NCI-H510A treated with DMSO at 0.1 percent for 48 hours (cell line): ENCODE data around the gene CCDC17.
A peak's percentile ranks its signal among the peaks of the same experiment; 100 is the strongest.
"Not testable (repeated sequence)": the region's sequence is repeated elsewhere in the genome, so short reads cannot be mapped to it uniquely, and the experiment has no call there.

ENCODE experiments used
- DNase-seq: peaks from one replicate; lab custom pipeline; 2025; lab: John Stamatoyannopoulos, UW

CCDC17 gene

DNA sequence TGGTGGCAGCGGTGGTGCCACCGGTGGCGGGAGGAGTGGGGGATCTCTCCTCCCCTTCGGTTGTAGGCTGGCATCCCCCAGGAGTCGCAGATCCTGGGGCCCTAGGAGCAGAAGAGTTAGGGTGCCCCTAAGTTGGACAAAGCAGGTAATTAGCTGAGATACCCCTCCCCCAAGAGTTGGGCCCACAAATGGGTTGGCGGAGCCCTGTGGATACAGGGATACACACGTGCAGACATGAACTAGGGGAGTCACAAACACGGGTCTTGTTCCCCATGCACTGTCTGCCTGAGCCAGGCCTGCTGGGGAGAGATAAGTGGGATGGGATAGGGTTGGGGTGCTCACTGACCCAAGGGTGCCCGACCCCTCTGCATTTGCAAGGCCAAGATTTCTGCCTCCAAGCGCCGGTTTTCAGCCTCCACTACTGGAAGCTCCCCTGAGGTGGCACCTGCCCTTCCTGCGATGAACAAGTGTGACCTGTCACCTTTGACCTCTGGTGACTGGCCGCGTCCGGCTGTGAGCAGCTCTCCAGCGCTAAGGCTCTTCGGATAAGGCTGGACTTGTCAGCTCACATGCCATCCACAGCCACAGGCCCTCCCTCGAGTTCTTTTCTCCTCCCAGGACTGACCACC is 1.8 kb downstream of the CCDC17 start:
- no peak for DNase-seq

- DNase-seq, result no peak
Observed at GRCh38 chr1:45621501-45621836, 2.4 kb downstream of the CCDC17 start.

GRCh38 chr1:45620588-45621500 is 3.0 kb downstream of the CCDC17 start:
- DNase-seq, result no peak

DNA sequence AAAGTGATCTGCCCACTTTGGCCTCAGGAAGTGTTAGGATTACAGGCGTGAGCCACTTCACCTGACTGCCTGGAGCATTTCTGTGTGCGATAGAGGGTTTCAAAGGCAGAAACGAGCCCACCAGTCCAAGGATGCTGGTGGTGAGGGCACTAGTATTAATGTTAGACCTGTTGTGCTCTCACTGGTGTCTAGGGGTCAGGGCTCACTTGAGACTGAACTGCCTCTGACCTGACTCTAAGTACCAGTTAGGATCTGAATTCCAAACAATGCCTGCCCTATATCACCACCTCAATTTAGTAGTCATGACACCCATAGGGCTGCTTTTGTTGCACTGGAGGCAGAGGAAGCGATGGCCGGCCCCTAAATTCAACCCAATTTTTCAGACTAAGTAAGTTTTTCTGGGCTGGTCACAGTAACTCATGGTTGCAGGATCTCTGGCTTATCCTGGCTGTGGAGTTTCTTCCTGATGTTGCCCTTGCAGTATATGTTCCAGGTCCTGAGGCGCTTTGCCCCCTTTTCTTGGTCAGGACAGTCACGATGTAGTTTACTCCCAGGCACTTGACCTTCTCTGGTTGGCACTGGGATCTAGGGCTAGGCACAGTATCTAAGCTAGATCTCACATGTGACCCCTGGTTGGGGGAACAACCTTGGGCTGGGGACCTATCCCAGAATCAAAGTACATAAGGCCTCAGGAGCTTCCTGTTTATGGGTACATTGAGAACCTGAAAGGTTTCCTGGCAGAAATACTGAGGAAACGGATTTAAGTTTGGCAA is 4.5 kb downstream of the CCDC17 start:
- no peak for DNase-seq

GRCh38 chr1:45617618-45618017 is 6.2 kb downstream of the CCDC17 start:
- no peak for DNase-seq

DNA sequence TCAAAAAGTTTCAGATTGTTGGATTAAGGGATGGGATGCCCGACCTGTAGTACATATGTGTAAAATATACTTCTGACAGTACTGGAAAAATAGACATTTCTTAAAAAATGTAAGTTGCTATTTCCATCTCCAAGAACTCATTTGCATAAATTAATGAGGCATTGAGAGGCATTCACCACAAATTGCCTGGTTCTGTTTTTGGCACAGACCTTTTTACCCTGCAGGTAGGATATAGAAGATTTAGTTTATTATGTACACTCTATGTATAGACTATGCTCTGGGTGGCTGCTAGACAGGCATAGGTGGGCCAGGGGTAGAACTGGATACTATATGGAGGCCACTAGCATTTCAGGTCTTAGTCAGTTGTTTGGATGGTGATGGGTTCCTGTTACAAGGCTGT is 8.0 kb downstream of the CCDC17 start:
- DNase-seq, result no peak

DNA sequence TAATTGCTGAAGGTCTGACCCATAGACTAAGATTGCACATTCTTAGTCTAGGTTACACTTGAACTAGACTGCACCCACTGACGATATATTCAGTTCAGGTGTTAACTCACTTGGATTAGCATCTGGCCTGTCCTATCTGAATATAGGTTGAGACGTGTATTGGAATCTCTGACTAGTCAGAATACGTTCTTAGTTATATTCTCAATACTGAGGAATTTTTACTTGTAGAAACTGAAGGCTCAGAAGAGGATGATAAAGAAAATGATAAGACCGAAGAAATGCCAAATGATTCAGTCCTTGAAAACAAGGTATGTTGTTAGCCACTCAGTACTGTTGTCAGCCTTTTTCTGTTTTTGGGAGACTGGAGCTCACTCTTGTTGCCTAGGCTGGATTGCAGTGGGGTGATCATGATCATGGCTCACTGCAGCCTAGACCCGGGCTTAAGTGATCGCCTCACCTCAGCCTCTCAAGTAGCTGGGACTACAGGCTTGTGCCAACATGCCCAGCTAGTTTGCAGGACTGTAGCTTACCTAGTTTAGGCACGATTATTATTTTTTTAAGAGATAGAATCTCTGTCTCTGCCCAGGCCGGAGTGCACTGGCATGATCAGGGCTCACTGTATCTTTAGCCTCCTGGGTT is 10.8 kb downstream of the CCDC17 start:
- no peak for DNase-seq

DNA sequence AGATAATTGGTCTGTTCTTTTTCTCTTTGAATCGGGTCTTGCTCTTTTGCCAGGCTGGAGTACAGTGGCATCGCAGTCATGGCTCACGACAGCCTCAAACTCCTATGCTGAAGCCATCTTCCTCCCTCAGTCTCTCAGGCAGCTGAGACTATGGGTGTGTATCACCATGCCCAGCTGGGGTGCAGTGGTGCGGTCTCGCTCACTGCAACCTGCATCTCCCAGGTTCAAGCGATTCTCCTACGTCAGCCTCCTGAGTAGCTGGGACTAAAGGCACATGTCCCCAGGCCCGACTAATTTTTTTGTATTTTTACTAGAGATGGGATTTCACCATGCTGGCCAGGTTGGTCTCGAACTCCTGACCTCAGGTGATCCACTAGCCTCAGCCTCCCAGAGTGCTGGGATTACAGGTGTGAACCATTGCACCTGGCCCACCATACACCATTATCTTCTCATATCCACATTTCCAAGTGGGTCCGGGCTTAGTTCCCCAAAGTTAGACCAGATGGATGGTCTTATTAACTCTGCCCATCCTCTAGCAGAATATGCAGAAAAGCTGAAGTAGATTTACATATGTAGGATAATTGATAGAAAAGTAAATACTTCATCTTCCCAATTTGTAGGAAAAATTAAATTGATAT is 13.1 kb downstream of the CCDC17 start:
- DNase-seq, result no peak

DNA sequence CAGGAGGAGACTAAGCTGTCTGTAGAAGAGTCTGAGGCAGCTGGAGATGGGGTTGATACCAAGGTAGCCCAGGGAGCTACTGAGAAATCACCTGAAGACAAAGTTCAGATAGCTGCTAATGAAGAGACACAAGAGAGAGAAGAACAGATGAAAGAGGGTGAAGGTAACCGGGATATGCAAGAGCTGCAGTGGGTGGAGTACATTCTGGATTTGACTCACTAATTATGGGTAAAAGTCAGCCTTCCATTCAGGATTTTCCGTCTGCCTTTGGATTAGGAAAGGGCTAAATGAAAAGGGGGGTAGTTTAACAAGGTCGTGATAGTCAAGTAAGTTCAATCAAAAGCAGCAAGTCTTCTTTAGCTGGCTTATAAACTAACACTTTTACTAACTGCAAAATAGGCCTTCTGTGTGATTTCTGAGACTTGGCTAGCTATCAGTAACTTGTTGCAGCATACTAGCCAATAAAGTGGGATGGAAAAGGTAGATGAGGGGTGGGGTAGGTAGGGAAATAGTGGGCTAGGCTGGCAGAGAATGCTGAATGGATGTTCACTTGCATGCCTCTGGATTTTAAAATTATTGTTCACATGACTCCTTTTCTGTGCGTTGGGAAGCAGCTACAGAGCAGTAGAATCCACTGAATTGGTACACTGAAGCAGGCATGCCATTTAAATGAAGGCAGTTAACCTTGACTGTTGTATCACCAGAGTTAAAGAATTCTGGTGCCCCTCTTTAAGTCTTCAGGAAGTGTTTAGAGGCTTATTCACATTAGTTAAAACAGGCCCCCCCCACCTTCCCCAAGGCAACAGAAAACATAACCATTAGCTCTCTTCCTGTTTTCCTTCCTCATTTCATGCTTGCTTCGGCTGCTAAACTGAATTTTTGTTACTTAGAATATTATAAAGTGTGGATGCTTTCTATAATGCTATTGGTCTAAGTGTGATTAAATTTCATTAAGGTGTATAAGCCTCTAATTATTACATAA is 15.4 kb downstream of the CCDC17 start:
- DNase-seq, result no peak

DNA sequence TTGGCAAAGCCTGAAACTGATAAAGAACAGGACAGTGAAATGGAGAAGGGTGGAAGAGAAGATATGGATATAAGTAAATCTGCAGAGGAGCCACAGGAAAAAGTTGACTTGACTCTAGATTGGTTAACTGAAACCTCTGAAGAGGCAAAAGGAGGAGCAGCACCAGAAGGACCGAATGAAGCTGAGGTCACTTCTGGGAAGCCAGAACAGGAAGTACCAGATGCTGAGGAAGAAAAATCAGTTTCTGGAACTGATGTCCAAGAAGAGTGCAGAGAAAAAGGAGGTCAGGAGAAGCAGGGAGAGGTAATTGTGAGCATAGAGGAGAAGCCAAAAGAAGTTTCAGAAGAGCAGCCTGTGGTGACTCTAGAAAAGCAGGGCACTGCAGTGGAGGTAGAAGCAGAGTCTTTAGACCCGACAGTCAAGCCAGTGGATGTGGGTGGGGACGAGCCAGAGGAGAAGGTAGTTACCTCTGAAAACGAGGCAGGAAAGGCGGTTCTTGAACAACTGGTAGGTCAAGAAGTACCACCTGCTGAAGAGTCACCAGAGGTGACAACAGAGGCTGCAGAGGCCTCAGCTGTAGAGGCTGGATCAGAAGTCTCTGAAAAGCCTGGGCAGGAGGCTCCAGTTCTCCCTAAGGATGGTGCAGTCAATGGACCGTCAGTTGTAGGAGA is 16.3 kb downstream of the CCDC17 start:
- no peak for DNase-seq

GRCh38 chr1:45604239-45604638 is 19.6 kb downstream of the CCDC17 start:
- DNase-seq, result no peak

GRCh38 chr1:45596765-45597164 is 27.1 kb downstream of the CCDC17 start:
- DNase-seq, result not testable (repeated sequence)

DNA sequence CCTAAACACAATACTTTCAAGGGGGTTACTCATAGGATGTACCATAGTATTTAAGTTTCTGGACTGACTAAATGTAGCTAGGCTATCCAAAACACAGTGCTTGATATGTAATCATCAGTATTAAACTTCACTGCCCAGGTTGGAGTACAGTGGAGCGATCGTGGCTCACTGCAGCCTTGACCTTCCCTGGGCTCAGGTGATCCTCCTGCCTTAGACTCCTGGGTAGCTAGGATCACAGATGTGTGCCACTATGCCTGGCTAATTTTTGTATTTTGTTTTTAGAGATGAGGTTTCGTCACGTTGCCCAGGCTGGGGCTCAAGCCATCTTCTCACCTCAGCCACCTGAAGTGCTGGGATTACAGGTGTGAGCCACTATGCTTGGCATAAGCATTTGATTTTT is 29.4 kb downstream of the CCDC17 start:
- no peak for DNase-seq

- no peak for DNase-seq
Observed at GRCh38 chr1:45589861-45590260, 34.0 kb downstream of the CCDC17 start.

- DNase-seq, result no peak
Observed at GRCh38 chr1:45586769-45587168, 37.1 kb downstream of the CCDC17 start.

- DNase-seq, result no peak
Observed at GRCh38 chr1:45585496-45586075, 38.3 kb downstream of the CCDC17 start.

DNA sequence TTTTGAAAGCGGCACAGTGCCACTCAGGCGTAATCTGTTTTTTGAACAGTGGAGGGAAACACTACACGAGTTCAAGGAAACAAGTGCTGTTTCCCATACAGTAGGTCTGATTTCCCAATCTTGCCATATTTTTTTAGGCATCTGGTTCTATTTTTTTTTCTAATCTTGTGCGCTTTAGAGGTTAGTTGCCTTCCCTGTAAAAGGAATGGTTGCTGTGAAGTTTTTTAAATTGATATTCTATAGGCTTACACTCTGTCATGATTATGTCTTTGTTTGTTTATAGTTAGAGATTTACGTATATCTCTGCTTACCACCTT is 38.8 kb downstream of the CCDC17 start:
- no peak for DNase-seq

DNA sequence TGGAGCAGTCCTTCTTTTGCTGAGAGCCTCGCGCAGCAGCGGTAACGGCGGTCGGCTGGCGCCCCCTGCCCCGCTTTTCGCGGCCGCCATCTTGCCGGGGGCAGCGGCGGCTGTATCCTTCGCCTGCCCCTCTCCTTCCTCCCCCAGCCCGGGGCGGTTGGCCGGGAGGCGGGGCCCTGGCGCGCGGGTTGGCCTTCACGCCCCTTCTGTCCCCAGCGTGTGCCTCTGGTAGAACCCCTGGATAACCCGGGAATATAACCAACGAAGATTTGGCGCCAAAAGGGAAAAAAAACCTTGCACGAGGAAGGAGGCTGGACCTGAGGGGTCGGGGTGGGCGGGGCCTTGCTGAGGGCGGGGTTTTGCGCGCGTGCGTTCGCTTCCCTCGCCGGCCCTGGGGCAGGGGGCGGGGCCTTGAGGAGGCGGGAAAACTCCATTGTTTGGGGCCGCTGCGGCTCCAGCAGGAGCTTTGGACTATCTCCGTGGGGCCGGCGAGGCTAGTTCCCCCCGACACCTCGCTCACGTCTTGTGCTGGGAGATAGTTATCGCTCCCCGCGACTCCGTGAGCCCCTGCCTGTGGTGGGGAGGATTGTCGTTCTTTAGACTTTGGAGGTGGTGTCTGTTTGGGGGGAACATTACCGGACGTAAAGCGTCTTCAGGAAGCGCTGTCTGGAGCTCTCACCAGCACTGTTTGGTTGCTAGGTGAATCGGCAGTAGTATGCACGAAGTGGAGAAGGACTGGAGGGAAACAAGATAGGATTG is 39.3 kb downstream of the CCDC17 start:
- peak; percentile 81 for DNase-seq
